HEK293T (cell line): Measurements from ENCODE around the gene COL5A1.

Experiments
- ARNT ChIP-seq: fragments of 450-650 bp; IDR thresholded peaks from 2 replicates; pipeline ENCODE4 v1.6.1; 2017; ENCODE audit warnings: mild to moderate bottlenecking
- BHLHE40 ChIP-seq: fragments of 450-650 bp; IDR thresholded peaks from 2 replicates; pipeline ENCODE4 v1.6.1; 2016; ENCODE audit warnings: mild to moderate bottlenecking, moderate library complexity, borderline replicate concordance
- CTBP1 ChIP-seq: fragments of 450-650 bp; IDR thresholded peaks from 2 replicates; pipeline ENCODE4 v1.6.1; 2016; ENCODE audit warnings: borderline replicate concordance
- ELF4 ChIP-seq: fragments of 450-650 bp; IDR thresholded peaks from 2 replicates; pipeline ENCODE4 v1.6.1; 2017; ENCODE audit warnings: antibody characterized with exemption
- FOXA1 ChIP-seq: fragments of 450-650 bp; IDR thresholded peaks from 2 replicates; pipeline ENCODE4 v1.6.1; 2016; ENCODE audit warnings: mild to moderate bottlenecking
- NFRKB ChIP-seq: fragments of 450-650 bp; IDR thresholded peaks from 2 replicates; pipeline ENCODE4 v1.6.1; 2016; ENCODE audit warnings: mild to moderate bottlenecking, moderate library complexity
- SP1 ChIP-seq: fragments of 450-650 bp; IDR thresholded peaks from 2 replicates; pipeline ENCODE4 v1.6.1; 2017
- TARDBP ChIP-seq: fragments of 450-650 bp; IDR thresholded peaks from 2 replicates; pipeline ENCODE4 v1.6.1; 2016
- ZNF384 ChIP-seq: fragments of 450-650 bp; IDR thresholded peaks from 2 replicates; pipeline ENCODE4 v1.6.1; 2016
- TF ChIP-seq, protein P1 (sequence below): fragments of 450-650 bp; IDR thresholded peaks from 2 replicates; pipeline ENCODE4 v1.6.1; 2016

DNA sequence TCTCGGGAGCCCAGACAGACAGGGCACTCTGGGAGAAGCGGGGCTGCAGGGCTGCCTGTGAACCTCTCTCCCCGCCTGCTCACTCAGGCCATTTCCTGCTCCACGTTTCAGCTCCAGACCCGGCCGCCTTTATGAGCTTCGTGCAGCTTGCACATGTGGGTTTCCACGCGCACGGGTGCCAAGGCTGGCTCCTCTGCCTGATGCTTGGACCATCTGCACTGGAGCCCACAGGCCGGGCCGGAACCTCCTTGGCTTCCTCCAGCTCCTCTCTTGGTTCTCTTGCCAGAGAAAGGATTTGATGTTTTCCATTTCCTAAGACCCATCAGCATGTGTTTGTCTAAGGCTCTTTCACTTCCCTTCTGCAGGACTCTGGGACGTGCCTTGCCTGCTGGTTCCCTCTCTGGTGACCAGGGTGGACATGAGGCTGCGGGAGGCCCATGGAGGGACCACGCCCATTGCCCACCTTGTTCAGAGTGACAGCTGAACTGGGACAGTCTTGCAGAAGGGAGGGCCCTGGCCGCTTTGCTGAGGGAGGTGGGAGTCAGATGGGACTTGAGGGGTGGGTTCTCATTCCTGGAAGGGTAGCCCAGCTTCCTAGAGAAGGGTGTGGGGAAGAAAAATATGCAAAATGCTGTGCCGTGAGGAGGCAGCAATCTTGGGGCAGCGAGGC, 23.3 kb upstream of the COL5A1 start:
- TF ChIP-seq SP1 = no peak
- TF ChIP-seq BHLHE40 = no peak
- TF ChIP-seq ZNF384 = no peak
- no peak for TF ChIP-seq TARDBP
- TF ChIP-seq CTBP1 = no peak
- no peak for TF ChIP-seq ARNT
- no peak for TF ChIP-seq FOXA1
- TF ChIP-seq ELF4 = no peak
- no peak for TF ChIP-seq NFRKB
- TF ChIP-seq, protein P1, sequence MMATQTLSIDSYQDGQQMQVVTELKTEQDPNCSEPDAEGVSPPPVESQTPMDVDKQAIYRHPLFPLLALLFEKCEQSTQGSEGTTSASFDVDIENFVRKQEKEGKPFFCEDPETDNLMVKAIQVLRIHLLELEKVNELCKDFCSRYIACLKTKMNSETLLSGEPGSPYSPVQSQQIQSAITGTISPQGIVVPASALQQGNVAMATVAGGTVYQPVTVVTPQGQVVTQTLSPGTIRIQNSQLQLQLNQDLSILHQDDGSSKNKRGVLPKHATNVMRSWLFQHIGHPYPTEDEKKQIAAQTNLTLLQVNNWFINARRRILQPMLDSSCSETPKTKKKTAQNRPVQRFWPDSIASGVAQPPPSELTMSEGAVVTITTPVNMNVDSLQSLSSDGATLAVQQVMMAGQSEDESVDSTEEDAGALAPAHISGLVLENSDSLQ = no peak
